ENCODE data around the gene TRAF3IP1. TPM values are rescaled to one million over a fixed set of nuclear protein-coding genes. Genes with fewer than 3 reads are reported as not detected.

TRAF3IP1 gene
- total RNA-seq, 4 donors from 2014 or later, result 19.6 to 28.4 (median 21.7) TPM

DNA sequence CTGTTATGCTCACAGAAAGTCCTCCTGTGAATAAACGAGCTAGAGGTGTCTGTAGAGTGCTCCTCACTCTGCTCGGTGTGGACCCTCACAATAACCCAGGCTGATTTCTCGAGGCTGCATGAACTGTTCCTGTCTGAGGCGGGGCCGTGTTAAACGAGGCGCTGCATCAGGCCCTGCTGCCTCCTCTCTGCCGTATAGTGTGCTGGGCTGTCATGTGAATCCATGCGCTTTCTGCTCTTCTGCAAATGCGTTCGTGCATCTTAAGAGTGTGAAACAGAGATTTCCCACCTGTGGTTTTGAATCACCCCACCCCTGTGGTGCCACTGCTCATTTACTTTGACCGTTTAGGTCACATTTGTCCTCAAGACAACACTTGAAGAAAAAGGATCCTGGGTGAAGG lies 26.2 kb downstream of the TRAF3IP1 start:
- no peaks in the 10 kb centered on the region for H3K4me1 ChIP-seq
- no peak overlapping the region for H3K27ac ChIP-seq
- 58 to 81% methylated on average over 3 to 4 of the region's 12 CpGs for WGBS, 2 donors (ENCODE audit: low coverage in 1 of 2)
- ATAC-seq, result no peak
- no peaks in the 10 kb centered on the region for H3K9me3 ChIP-seq
- no peak overlapping the region for H3K4me3 ChIP-seq
- TF ChIP-seq EP300 (IDR thresholded peaks at IDR 0.05) (no peak), POLR2A (IDR thresholded peaks at IDR 0.05) (no peak), POLR2AphosphoS5 (IDR thresholded peaks at IDR 0.05) (no peak)
- TF ChIP-seq, protein P1, sequence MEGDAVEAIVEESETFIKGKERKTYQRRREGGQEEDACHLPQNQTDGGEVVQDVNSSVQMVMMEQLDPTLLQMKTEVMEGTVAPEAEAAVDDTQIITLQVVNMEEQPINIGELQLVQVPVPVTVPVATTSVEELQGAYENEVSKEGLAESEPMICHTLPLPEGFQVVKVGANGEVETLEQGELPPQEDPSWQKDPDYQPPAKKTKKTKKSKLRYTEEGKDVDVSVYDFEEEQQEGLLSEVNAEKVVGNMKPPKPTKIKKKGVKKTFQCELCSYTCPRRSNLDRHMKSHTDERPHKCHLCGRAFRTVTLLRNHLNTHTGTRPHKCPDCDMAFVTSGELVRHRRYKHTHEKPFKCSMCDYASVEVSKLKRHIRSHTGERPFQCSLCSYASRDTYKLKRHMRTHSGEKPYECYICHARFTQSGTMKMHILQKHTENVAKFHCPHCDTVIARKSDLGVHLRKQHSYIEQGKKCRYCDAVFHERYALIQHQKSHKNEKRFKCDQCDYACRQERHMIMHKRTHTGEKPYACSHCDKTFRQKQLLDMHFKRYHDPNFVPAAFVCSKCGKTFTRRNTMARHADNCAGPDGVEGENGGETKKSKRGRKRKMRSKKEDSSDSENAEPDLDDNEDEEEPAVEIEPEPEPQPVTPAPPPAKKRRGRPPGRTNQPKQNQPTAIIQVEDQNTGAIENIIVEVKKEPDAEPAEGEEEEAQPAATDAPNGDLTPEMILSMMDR (IDR thresholded peaks at IDR 0.05), result no peak
- H3K27me3 ChIP-seq, result no peaks in the 10 kb centered on the region
- H3K36me3 ChIP-seq, result peaks cover 0 to 67% of the 10 kb centered on the region in 2 donors

DNA sequence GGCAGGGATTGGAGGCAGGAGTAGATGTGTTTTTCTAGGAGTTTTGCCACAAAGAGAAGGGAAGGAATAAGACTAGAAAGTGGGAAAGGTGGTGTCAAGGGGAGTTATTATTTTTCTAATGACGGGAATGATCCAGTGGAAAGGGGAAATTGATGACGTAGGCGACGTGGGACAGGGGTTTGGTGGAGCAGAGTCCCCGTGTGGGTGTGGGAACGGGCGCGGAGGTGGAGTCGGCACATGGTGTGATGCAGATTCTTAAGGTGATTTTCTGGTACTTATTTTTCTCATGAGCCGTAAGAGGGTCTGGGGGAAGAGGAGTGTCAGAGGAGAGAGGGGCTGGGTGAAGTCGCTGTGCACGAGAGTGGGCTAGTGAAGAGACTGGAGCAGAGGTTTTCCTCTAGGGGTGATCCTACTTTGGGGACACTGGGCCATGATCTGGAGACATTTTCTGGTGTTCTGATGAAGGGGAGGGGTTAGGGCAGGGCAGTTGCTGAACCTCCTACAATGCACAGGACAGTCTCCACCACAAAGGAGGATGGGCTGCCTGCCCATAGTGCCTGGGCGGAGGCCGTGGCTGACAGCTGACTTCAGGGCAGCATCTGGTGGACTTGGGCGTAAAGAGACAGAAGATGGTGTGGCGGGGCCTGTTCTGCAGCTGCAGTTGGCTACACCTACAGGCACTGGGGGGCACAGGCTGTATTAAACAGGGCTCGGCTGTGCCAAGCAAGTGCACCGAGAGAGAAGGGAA lies 30.0 kb downstream of the TRAF3IP1 start:
- Histone ChIP-seq H3K4me3 (no peak overlapping the region), H3K36me3 (peaks cover 0 to 89% of the 10 kb centered on the region in 2 donors), H3K27me3 (no peaks in the 10 kb centered on the region), H3K4me1 (no peaks in the 10 kb centered on the region), H3K9me3 (no peaks in the 10 kb centered on the region), H3K27ac (no peak overlapping the region)
- WGBS, 2 donors (ENCODE audit: low coverage in 1 of 2), result 87 to 91% methylated on average over 13 to 17 of the region's 18 CpGs
- TF ChIP-seq, protein P1 (IDR thresholded peaks at IDR 0.05), result no peak
- TF ChIP-seq EP300 (IDR thresholded peaks at IDR 0.05), result no peak
- TF ChIP-seq POLR2A (IDR thresholded peaks at IDR 0.05), result no peak
- TF ChIP-seq POLR2AphosphoS5 (IDR thresholded peaks at IDR 0.05), result no peak
- ATAC-seq, result no peak

DNA sequence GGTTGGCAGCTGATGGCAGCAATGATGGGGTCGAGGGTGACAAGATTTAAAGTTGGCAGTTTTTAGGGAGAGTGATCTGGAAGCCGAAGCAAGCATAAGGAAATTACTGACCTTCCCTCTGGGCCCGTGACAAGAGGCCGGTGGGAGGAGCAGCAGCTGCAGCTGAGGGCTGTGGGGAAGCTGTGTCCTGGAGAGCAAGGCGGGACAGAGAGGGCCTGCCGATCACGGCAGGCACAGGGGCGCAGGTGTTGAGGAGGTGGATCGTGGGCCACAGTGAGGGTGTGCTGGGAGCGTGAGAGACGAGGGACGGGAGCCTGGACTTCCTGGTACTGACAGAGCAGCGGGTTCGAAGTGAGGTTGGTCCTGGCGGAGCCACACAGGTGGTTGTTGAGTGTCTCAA lies 31.0 kb downstream of the TRAF3IP1 start:
- 60 to 85% methylated on average over 2 to 15 of the region's 15 CpGs for WGBS, 2 donors (ENCODE audit: low coverage in 1 of 2)
- Histone ChIP-seq H3K9me3 (no peaks in the 10 kb centered on the region), H3K4me3 (no peak overlapping the region), H3K36me3 (peaks cover 0 to 89% of the 10 kb centered on the region in 2 donors), H3K4me1 (no peaks in the 10 kb centered on the region), H3K27ac (no peak overlapping the region), H3K27me3 (no peaks in the 10 kb centered on the region)
- TF ChIP-seq POLR2AphosphoS5 (IDR thresholded peaks at IDR 0.05), result no peak
- no peak for TF ChIP-seq POLR2A (IDR thresholded peaks at IDR 0.05)
- TF ChIP-seq, protein P1 (IDR thresholded peaks at IDR 0.05), result no peak
- TF ChIP-seq EP300 (IDR thresholded peaks at IDR 0.05), result no peak
- ATAC-seq, result no peak

- H3K27me3 ChIP-seq, result no peaks in the 10 kb centered on the region
- H3K27ac ChIP-seq, result no peak overlapping the region
- H3K4me3 ChIP-seq, result no peak overlapping the region
- H3K9me3 ChIP-seq, result no peaks in the 10 kb centered on the region
- peaks cover 0 to 92% of the 10 kb centered on the region in 2 donors for H3K36me3 ChIP-seq
- ATAC-seq, result no peak
- TF ChIP-seq POLR2A (IDR thresholded peaks at IDR 0.05) (no peak), EP300 (IDR thresholded peaks at IDR 0.05) (no peak), POLR2AphosphoS5 (IDR thresholded peaks at IDR 0.05) (no peak)
- TF ChIP-seq, protein P1 (IDR thresholded peaks at IDR 0.05), result no peak
- 80 to 98% methylated on average over 1 to 9 of the region's 9 CpGs for WGBS, 2 donors (ENCODE audit: low coverage in 1 of 2)
- H3K4me1 ChIP-seq, result no peaks in the 10 kb centered on the region
These were observed 32.0 kb downstream of the TRAF3IP1 start for GRCh38 chr2:238352361-238352760.

DNA sequence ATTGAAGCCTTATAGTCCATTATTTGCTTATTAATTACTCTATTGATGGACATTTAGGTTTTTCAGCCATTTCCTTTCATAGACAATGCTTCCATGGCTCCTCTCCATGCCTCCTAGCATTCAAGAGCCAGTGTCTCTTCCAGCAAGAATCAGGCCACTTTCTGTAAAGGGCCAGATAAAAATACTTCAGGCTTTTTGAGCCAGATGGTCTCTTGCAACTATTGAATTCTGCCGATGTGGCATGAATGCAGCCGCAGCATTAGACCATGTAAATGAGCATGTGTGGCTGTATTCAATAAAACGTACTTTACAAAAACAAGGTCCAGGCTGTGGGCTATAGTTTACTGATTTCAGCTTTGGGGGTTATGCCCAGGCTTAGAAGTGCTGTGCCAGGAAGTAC lies 38.5 kb downstream of the TRAF3IP1 start:
- no peaks in the 10 kb centered on the region for H3K9me3 ChIP-seq
- peaks cover 0 to 5% (median 0%) of the 10 kb centered on the region in 3 donors for H3K4me1 ChIP-seq
- no peaks in the 10 kb centered on the region for H3K27me3 ChIP-seq
- no peak for TF ChIP-seq EP300 (IDR thresholded peaks at IDR 0.05)
- TF ChIP-seq POLR2AphosphoS5 (IDR thresholded peaks at IDR 0.05), result no peak
- no peak for TF ChIP-seq POLR2A (IDR thresholded peaks at IDR 0.05)
- TF ChIP-seq, protein P1 (IDR thresholded peaks at IDR 0.05), result no peak
- no peak overlapping the region for H3K4me3 ChIP-seq
- no peak overlapping the region for H3K27ac ChIP-seq
- WGBS, 2 donors (ENCODE audit: low coverage in 1 of 2), result 93 to 100% methylated on average over 3 of the region's 3 CpGs
- H3K36me3 ChIP-seq, result peaks cover 0 to 86% of the 10 kb centered on the region in 2 donors
- ATAC-seq, result no peak
